GM23338 (cell line): ENCODE results near the gene HMGCS2.

Source experiments
- EZH2 ChIP-seq: fragments of 200-600 bp; sonication (generic); IDR thresholded peaks from one replicate; pipeline ENCODE4 v1.8.0; 2017; ENCODE audit warnings: antibody characterized with exemption, mild to moderate bottlenecking, low read depth; ENCODE audit not compliant: unreplicated experiment
- POLR2AphosphoS5 ChIP-seq: IDR thresholded peaks from 2 replicates; pipeline ENCODE4 v1.6.1; 2016; ENCODE audit warnings: antibody characterized with exemption, low read depth
- TF ChIP-seq, protein P1 (sequence below), 2 experiments: fragments of 200-600 bp in 1 of 2; sonication (generic) in 1 of 2; conservative IDR thresholded peaks; 2 replicates each; pipeline versions ENCODE4 v1.5.1 to v1.6.1; 2016 to 2017; ENCODE audit warnings: antibody characterized with exemption in 2 of 2, low read depth in 2 of 2, mild to moderate bottlenecking in 2 of 2, moderate library complexity in 1 of 2
- TF ChIP-seq, protein P2 (sequence below): IDR thresholded peaks from 2 replicates; pipeline ENCODE4 v1.6.1; 2016; ENCODE audit warnings: antibody characterized with exemption
- TF ChIP-seq, protein P3 (sequence below): IDR thresholded peaks from one replicate; pipeline ENCODE4 v1.6.1; 2018; ENCODE audit warnings: antibody characterized with exemption; ENCODE audit not compliant: unreplicated experiment

DNA sequence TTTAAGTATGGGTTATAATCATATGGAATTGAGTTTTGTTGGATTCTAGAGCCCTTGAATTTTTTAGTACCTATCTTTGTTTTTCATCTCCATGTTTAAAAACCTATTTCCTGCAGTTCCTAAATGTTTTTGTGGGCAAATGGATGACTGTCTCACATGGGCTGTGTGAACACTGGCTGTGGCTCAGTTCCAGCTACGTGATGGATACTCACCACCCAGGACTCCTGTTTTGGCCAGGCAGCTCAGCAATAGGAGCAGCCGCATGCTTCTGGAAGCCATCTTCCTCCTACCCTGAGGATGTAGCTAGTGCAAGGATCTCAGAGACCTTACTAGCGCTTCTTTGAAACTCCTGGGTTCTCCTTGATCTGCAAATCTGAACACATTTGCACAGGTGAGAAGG is 39.8 kb upstream of the HMGCS2 start:
- TF ChIP-seq EZH2 = no peak
- TF ChIP-seq, protein P1, sequence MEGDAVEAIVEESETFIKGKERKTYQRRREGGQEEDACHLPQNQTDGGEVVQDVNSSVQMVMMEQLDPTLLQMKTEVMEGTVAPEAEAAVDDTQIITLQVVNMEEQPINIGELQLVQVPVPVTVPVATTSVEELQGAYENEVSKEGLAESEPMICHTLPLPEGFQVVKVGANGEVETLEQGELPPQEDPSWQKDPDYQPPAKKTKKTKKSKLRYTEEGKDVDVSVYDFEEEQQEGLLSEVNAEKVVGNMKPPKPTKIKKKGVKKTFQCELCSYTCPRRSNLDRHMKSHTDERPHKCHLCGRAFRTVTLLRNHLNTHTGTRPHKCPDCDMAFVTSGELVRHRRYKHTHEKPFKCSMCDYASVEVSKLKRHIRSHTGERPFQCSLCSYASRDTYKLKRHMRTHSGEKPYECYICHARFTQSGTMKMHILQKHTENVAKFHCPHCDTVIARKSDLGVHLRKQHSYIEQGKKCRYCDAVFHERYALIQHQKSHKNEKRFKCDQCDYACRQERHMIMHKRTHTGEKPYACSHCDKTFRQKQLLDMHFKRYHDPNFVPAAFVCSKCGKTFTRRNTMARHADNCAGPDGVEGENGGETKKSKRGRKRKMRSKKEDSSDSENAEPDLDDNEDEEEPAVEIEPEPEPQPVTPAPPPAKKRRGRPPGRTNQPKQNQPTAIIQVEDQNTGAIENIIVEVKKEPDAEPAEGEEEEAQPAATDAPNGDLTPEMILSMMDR (conservative IDR thresholded peaks at IDR 0.05; ENCODE audit: low read depth in 2 of 2) = no peak
- TF ChIP-seq, protein P2, sequence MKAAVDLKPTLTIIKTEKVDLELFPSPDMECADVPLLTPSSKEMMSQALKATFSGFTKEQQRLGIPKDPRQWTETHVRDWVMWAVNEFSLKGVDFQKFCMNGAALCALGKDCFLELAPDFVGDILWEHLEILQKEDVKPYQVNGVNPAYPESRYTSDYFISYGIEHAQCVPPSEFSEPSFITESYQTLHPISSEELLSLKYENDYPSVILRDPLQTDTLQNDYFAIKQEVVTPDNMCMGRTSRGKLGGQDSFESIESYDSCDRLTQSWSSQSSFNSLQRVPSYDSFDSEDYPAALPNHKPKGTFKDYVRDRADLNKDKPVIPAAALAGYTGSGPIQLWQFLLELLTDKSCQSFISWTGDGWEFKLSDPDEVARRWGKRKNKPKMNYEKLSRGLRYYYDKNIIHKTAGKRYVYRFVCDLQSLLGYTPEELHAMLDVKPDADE = no peak
- no peak for TF ChIP-seq POLR2AphosphoS5
- TF ChIP-seq, protein P3, sequence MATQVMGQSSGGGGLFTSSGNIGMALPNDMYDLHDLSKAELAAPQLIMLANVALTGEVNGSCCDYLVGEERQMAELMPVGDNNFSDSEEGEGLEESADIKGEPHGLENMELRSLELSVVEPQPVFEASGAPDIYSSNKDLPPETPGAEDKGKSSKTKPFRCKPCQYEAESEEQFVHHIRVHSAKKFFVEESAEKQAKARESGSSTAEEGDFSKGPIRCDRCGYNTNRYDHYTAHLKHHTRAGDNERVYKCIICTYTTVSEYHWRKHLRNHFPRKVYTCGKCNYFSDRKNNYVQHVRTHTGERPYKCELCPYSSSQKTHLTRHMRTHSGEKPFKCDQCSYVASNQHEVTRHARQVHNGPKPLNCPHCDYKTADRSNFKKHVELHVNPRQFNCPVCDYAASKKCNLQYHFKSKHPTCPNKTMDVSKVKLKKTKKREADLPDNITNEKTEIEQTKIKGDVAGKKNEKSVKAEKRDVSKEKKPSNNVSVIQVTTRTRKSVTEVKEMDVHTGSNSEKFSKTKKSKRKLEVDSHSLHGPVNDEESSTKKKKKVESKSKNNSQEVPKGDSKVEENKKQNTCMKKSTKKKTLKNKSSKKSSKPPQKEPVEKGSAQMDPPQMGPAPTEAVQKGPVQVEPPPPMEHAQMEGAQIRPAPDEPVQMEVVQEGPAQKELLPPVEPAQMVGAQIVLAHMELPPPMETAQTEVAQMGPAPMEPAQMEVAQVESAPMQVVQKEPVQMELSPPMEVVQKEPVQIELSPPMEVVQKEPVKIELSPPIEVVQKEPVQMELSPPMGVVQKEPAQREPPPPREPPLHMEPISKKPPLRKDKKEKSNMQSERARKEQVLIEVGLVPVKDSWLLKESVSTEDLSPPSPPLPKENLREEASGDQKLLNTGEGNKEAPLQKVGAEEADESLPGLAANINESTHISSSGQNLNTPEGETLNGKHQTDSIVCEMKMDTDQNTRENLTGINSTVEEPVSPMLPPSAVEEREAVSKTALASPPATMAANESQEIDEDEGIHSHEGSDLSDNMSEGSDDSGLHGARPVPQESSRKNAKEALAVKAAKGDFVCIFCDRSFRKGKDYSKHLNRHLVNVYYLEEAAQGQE = no peak
